Activated T-helper 9 cell treated with anti-CD3 and anti-CD28 coated beads, Interleukin-2, amount 50 U/mL, for 16 hours (primary cell): Measurements from ENCODE around the gene BRD3OS.
"Not testable (repeated sequence)": the region's sequence is repeated elsewhere in the genome, so short reads cannot be mapped to it uniquely, and the experiment has no call there.

ENCODE experiments used
- DNase-seq: peaks from one replicate; pipeline ENCODE4 v3.0.0-alpha.2; 2020; ENCODE audit warnings: low read depth

BRD3OS gene

GRCh38 chr9:133988771-133989170 is 36.5 kb upstream of the BRD3OS start:
- not testable (repeated sequence) for DNase-seq

DNA sequence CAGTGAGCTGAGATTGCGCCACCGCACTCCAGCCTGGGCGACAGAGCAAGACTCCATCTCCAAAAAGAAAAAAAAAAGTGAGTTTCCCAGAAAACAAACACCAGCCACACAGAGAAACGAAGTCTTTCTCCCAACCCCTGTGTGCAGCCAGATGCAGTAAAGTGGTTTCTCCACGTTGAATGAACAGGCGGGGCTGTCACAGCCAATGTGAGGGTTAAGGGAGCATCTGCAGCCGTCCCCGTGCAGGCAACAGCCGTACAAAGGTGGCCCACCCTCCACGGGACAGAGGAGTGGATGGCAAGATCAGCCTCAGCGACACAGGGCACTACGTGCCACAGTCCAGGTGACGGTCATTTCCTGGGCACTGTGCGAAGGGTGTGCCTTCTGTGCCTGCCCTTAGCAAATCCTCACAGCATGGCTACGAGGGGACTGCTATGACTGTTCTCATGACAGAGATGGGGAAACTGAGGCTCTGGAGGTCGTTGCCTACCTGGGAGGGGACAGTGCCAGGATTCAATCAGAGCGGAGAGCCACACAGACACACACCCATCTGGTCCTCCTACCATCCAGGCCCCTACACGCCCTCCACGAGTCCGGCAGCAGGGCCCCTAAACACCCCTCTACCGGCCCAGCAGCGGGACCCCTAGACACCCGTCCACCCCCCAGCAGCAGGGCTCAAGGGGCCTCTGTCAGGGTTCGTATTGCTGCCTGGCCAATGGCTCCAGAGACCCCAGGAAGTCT is 35.5 kb upstream of the BRD3OS start:
- no peak for DNase-seq

DNA sequence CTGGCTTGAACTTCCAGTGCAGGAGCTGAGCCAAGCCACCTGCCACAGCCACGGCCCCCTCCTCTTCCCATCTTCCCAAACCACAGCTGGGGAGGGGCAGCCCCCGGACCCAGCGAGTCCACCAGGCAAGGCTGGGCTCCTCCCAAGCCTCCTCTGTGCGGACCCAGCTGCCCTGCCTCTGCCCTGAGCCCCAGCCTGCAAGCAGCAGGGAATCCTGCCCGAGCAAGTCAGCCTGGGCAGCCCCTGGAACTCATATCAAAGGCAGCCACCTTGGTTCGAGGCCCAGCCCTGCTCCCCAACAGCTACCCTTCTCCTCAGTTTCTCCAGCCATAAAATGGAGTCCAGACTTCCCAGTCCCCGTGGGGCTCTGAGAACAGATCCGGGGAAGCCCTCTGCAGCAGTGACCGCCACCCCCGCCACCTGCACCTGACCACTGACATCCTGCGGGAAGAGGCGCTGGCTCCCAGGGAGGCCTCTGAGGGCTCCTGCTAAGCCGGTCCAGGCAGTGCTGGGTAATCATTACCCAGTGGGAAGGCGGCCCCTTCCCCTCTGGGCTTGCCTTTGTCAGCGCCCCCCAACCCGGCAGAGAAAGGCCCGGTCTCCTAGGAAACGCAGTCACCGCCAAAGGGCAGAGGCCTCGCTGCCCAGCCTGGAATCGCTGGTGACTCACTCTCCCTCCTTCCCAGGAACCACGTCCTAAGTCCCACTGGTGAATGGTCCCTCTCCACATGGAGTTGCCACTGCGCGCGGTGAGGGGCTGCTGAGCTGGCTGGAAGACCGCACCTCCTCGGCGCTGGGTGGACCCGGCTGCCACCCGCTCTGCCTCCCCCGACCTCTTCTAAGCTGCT is 34.7 kb upstream of the BRD3OS start:
- no peak for DNase-seq

DNA sequence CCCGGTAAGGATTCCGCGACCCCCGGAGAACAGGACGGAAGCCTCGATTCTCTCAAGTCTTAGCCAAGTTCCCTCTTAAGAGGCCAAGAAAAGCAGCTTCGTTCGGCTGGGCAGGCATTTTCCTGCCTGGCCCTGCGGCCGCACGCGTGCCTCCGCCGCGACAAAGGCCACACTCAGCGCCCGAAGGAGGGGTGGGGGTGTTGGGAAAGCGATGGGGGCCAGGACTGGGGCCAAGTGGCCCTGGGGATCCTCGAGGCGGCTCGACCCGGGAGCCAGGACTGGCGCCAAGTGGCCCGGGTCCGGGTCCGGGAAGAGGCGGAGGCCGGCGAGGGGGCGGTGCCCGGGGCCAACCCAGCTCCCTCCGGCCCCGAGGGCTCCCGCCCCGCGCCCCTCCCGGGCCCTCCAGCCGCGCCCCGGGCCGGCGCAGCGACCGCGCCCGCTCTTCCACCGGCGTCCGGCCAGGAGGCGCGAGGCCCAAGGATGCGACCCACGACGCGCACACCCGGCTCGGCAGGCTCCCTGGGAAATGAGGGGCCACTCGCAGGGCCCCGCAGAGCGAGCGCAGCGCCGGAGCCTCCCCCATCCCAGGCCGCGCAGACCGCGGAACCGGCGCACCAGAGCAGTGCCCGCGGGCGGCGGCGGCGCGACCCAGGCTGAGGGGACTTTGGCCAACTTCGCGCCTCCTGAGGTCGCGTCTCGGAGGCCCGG is 33.9 kb upstream of the BRD3OS start:
- no peak for DNase-seq

DNA sequence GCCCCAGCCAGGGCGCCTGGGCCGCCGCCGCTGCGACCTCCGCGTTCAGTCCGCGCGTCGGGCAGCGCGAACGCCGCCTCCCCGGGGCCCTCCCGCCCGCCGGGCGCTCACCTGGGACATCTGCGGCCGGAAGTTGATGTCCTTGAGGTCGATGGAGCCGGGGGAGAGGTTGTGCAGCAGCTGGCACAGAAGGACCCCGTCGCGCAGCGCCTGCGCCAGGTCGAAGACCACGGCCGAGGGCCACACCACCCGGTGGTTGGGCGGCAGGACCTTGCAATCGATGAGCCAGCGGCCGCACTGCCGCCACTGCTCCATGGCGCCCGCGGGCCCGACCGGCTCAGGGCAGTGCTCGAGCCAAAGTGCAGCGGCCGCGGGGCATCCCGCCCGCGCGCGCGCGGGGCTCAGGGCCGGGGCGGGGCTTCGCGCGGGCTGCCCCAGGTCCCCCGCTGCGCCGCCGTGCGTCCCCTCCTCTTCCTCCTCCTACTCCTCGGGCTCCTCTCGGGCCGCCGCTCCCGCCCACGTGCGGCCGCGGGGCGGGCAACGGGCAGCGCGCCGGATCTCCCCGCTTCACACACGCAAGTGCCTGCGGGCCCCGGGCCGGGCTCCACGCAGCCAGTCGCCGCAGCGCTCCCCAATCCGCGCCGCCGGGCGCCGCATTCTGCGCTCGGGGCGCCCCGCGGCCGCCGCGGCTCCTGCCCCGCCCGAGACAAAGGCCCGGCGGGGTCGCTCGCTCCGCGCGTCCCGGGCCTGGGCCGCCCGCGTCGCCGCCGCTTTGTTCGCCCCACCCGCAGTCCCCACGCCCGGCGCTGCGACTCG is 33.1 kb upstream of the BRD3OS start, which contains the start of gene VAV2:
Gene VAV2 (minus strand): TSS at position 361 of the 816 bp plus-strand sequence. CDS start 46 bp downstream, at position 315.
- peak; percentile 21 for DNase-seq

GRCh38 chr9:133992780-133993634 is 32.3 kb upstream of the BRD3OS start:
- peak; percentile 61 for DNase-seq

DNA sequence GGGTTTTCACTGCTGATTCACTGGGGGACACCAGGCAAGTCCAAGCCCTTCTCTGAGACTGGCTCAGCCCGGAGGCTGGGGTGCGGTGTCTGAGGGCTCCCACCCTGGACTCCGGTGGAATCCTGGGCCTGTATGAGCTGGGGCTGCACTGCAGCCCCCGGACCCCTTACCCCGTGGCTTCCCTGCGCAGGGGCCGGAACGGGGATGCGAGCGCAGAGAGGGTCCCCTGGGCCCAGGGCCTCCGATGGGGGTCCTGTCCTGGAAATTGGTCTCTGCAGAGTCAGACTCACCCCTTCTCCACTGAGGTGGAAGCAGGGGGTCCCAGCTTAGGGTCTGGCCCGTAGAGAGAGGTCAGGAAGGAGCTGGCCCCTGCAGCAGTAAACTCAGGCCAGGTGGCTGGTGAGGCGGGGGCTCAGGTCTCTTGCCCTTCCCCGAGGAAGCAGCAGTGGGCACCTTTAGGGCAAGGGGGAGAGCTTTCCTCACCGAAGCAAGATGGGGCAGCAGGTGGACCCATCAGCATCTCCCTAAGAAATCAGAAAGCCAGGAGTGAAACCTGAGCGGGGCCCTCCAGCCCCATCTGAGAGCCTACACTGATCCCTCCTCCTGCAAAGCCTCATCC is 31.5 kb upstream of the BRD3OS start:
- DNase-seq, result no peak

DNA sequence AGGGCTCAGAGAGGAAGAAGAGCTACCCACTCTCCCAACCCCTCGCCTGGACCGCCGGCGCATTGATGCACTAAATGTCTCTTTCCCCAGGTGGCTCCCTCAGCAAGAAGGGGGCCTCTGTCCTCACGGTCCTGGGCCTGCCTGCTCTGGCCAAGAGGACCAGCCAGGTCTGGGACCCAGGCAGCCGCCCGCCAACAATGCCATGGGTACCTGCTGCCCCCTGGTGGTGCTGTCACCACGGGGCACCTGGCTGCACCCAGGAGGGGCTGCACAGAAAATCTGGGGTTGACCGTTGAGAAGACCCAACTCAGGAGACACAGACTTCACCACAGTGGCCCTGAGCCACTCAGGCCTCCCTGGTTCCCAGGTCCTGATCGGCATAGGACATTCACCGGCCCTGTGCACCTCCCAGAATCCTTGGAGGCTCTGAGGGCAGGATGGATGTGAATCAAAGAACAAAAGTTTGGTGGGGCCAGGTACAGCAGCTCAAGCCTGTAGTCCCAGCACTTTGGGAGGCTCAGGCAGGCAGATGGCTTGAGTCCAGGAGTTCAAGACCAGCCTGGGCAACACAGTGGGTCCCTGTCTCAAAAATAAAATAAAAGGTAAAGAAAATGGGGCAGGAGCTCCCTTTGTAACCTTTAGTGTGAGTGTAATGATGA is 30.8 kb upstream of the BRD3OS start:
- peak; percentile 66 for DNase-seq

DNA sequence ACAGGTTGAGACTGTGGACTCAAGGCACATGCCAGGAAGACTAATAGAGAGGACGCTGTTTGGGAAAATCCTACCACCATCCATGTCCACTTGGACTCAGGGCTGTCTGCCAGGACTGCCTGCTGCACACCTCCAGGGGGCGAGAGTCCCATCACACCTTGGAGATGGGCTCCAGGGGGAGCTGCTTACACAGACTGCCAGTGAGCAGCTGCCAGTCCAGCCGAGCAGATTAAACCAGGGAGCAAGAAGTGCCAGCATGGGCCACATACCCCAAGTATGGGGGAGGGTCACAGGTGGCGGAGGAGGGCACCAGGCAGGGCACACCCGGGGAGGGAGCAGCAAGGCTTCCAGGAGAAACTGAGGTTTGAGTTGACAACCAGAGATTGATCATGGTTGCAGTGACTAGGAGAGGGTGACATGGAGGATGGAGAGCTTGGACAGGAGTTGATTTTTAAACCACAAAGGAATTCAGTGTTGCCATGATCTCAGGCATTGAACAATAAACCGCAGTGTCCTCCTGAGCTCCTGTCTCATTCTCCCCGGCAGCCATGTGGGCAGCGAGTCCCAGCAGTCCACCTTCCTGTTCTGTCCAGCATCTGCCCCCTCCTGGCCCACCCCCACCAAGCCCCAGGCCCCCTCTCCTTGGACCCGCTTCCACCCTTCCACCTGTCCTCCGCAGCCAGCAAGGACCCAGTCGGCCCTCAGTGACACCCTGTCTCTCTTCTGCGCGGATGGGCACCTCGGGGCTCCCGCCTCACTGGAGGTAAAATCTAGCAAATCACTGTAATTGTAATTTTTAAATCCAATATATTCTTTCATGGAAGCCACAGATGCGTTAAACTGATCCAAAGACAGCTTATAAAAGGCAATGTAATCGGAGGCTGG is 30.0 kb upstream of the BRD3OS start:
- DNase-seq, result no peak

- DNase-seq, result no peak
These were observed 28.5 kb upstream of the BRD3OS start for GRCh38 chr9:133996531-133997520.

DNA sequence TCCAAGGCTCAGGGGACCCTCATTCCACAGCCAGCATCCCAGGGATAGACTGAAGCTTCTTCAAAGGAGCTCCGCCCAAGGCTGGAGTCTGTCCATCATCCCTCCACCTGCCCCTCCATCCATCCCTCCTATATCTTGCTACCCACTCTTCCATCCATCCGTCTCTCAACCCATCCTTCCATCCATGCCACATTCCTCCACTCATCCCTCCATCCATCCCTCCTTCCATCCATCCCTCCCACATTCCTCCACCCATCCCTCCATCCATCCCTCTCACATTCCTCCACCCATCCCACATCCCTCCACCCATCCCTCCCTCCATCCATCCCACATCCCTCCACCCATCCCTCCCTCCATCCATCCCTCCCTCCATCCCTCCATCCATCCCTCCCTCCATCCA is 27.7 kb upstream of the BRD3OS start:
- DNase-seq, result no peak

DNA sequence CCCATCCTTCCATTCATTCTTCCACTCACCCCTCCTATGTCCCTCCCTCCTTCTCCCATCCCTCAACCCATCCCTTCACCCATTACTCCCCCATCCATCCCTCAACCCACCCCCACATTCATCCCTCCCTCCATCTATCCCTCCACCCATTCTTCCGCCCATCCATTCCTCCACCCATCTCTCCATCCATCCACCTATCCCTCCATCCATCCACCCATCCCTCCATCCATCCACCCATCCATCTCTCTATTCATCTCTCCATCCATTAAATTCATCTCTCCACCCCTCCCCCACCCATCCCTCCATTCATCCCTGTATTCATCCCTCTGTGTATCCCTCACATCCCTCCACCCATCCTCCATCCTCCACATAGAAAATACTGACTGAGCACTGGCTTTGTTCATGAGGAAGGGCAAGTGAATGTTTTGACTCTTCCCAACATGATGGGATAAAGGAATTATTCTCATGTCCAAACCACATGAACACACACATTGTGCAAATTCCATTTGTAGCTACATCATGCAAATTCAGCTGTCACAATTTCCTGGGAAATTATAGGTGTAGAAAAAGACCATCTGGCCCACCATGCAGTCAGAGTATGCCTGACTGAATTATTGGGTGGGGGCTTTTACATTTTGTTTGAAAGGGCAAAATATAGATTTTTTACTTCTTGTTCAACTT is 26.2 kb upstream of the BRD3OS start:
- no peak for DNase-seq

DNA sequence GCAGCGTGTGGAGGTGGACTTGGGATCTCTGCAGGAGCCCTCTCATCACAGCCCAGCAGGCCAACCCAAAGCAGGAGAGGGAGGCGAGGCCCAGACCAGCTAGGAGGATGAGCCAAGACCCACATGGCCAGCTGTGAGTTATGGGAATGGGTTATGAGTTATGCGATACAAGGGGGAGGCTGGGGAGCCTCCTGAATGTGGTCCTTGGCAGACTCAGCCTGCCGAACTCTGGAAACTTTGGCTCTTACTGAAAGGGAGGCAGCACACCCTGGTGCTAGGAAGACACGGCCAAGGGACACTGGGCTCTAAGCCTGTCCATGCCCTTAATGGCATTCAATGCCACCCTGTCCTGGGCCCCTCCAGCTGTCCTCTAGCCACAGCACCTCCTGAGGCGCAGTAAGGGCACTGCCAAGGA is 25.4 kb upstream of the BRD3OS start:
- no peak for DNase-seq

- DNase-seq, result no peak
These were observed 22.5 kb upstream of the BRD3OS start for GRCh38 chr9:134002796-134003195.

DNA sequence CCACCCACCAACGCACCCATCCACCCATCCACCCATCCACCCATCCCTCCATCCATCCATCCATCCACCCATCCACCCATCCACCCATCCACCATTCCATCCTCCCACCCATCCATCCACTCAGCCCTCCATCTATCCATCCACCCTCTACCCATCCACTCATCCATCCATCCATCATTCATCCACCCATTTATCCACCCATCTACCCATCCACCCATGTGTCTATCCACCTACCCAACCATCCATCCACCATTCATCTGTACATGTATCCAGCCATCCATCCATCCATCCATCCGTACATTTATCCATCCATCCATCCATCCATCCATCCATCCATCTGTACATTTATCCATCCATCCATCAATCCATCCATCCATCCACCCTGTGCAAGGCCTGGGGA is 22.0 kb upstream of the BRD3OS start:
- no peak for DNase-seq

DNA sequence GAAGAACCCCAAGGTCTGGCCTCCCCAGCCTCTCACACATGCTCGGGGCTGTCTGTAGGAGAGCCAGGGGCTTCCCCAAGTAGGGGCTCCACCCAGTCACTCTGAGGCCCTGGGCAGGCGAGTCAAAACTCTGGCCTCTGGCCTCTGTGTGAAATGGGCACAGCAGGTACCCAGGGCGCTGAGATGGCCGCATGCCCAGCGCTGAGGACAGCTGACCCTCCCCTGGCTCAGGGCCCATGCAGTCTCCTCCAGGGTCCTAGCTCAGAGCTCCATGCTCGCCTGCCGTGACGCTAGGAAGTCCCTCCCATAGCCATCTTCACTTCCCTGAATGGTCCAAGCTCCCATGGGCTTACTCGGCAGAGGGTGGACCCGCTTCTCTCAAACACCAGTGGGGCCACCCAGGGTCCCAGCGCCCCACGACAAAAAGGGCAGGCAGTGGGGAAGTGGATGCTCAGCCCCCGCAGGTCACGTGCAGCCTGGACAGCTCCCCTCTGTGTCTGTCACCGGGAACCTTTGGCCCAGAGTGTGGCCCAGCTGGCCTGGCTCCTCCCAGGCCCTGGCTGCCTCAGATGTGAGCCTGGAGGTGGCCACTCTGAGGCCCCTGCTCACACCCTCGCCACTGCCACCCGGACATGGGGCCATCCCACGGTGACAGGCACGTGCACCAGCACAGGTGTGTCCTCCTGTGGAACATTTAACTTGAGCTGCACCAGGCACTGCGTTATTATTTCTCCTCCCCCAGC is 21.0 kb upstream of the BRD3OS start:
- no peak for DNase-seq
